Measurements from ENCODE around the gene LDLRAD2. TPM values are rescaled to one million over a fixed set of nuclear protein-coding genes. Genes with fewer than 3 reads are reported as not detected.

Gene LDLRAD2
- total and polyA plus RNA-seq, 2 donors (not counting 1 experiment from before 2014, with no cell fraction given), result not detected

DNA sequence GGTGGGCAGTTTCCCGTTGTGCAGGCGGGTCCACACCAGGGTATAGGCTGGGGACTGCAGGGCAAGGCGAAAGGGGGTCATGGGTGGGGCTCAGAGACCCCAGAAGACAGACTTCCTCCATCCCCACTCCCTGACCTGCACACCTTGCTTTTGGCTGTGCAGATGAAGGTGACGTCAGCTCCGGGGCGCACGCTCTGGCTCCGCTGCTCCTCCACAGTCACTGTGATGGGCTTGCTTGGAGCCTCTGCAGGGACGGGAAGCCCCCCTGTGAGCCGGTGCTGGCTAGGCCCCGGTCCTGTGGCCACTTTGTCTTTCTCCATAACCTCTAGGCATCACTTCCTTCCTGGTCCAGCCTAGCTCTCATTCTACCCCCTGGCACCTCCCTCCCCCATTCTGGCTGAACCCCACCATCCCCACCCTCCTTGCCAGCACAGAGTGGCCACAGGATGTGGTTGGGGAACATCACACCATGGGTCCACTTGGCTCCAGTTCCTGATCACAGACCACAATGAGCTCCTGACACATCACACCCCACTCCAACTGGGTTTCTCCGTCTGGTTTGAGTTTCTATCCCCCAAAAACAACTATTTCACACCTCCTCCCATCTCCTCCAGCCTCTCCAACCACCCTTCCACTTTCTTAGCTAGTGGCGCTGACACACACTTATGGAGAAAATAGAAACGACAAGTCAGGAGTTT is 45.2 kb downstream of the LDLRAD2 start:
- Histone ChIP-seq H3K36me3 (ENCODE audit: control insufficient read depth, insufficient read depth, low read length) (peaks cover 51% of the 10 kb centered on the region), H3K4me2 (ENCODE audit: extremely low read depth, insufficient read depth, low read length) (no peak overlapping the region), H3K79me2 (ENCODE audit: control insufficient read depth, insufficient read depth, low read length) (no peaks in the 10 kb centered on the region), H3K27me3 (ENCODE audit: control insufficient read depth, insufficient read depth, low read length) (no peaks in the 10 kb centered on the region), H2AFZ (ENCODE audit: low read length) (no peak overlapping the region), H3K9me3 (ENCODE audit: control insufficient read depth, insufficient read depth, low read depth, low read length) (no peaks in the 10 kb centered on the region), H4K20me1 (ENCODE audit: control insufficient read depth, extremely low read depth, insufficient read depth, low read length) (no peaks in the 10 kb centered on the region), H3K9ac (ENCODE audit: insufficient read depth, low read length) (no peak overlapping the region), H3K4me3 (replicated peaks in 1 of 4; ENCODE audit: control extremely low read depth in 1 of 4, insufficient read depth in 1 of 4, low read depth in 3 of 4, low read length in 4 of 4) (no peak overlapping the region), H3K4me1 (ENCODE audit: control insufficient read depth, extremely low read depth, insufficient read depth, low read length) (peaks cover 12% of the 10 kb centered on the region), H3K27ac (ENCODE audit: insufficient read depth, low read length) (no peak overlapping the region)
- DNase-seq (ENCODE audit: low read depth in 2 of 2), result peak; percentile 12 to 59
- TF ChIP-seq, protein P1, sequence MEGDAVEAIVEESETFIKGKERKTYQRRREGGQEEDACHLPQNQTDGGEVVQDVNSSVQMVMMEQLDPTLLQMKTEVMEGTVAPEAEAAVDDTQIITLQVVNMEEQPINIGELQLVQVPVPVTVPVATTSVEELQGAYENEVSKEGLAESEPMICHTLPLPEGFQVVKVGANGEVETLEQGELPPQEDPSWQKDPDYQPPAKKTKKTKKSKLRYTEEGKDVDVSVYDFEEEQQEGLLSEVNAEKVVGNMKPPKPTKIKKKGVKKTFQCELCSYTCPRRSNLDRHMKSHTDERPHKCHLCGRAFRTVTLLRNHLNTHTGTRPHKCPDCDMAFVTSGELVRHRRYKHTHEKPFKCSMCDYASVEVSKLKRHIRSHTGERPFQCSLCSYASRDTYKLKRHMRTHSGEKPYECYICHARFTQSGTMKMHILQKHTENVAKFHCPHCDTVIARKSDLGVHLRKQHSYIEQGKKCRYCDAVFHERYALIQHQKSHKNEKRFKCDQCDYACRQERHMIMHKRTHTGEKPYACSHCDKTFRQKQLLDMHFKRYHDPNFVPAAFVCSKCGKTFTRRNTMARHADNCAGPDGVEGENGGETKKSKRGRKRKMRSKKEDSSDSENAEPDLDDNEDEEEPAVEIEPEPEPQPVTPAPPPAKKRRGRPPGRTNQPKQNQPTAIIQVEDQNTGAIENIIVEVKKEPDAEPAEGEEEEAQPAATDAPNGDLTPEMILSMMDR (conservative IDR thresholded peaks at IDR 0.05 in 1 of 2, IDR thresholded peaks at IDR 0.05 in 1 of 2; ENCODE audit: low read depth in 1 of 2, low read length in 2 of 2), result no peak
- TF ChIP-seq EZH2 (IDR thresholded peaks at IDR 0.05; ENCODE audit: low read length, missing control alignments), result no peak

DNA sequence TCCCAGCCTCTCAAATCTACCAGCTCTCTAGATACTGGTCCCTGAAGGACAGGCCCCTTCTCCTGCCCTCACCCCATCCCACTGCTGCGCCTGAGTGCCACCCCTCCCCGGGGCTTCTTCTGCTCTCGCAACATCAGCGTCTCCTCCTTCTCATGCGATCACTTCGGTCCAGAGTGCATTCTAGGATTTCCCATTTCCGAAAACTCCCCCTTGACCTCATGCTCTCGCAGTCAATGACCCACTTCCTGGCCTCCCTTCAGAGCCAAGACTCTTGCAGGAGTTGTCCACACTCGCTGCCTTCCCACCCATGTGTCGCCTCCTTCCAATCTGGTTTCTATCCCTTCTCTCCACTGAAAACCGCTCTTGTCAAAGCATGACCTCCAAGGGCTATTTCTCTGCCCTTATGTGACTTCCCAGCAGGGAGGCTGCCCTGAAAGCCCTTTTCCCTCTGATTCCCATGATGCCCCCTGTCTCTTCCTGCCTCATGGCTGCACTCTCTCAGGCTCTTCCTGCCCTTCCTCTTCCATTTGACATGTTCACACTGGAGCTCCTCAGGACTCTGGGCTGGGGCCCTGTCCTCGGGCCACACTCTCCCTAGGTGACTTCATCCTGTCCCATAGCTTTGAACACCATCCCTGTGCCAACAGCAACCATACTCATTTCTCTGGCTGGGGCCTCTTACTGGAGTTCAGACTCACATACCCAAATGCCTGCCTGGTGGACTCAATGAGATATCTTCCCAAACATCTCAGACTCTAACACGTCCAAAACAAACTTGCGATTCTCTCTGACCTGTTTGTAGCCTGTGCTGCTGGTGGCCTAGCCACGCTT is 46.0 kb downstream of the LDLRAD2 start:
- H3K9ac ChIP-seq (ENCODE audit: insufficient read depth, low read length), result no peak overlapping the region
- no peak overlapping the region for H3K4me3 ChIP-seq (replicated peaks in 1 of 4; ENCODE audit: control extremely low read depth in 1 of 4, insufficient read depth in 1 of 4, low read depth in 3 of 4, low read length in 4 of 4)
- H3K79me2 ChIP-seq (ENCODE audit: control insufficient read depth, insufficient read depth, low read length), result no peaks in the 10 kb centered on the region
- TF ChIP-seq, protein P1 (conservative IDR thresholded peaks at IDR 0.05 in 1 of 2, IDR thresholded peaks at IDR 0.05 in 1 of 2; ENCODE audit: low read depth in 1 of 2, low read length in 2 of 2), result no peak
- no peak for TF ChIP-seq EZH2 (IDR thresholded peaks at IDR 0.05; ENCODE audit: low read length, missing control alignments)
- no peak overlapping the region for H3K4me2 ChIP-seq (ENCODE audit: extremely low read depth, insufficient read depth, low read length)
- peak overlapping the region; percentile 15 for H3K27ac ChIP-seq (ENCODE audit: insufficient read depth, low read length)
- H3K27me3 ChIP-seq (ENCODE audit: control insufficient read depth, insufficient read depth, low read length), result no peaks in the 10 kb centered on the region
- H2AFZ ChIP-seq (ENCODE audit: low read length), result no peak overlapping the region
- DNase-seq (ENCODE audit: low read depth in 2 of 2), result no peak
- H4K20me1 ChIP-seq (ENCODE audit: control insufficient read depth, extremely low read depth, insufficient read depth, low read length), result no peaks in the 10 kb centered on the region
- H3K36me3 ChIP-seq (ENCODE audit: control insufficient read depth, insufficient read depth, low read length), result peaks cover 45% of the 10 kb centered on the region
- no peaks in the 10 kb centered on the region for H3K9me3 ChIP-seq (ENCODE audit: control insufficient read depth, insufficient read depth, low read depth, low read length)
- H3K4me1 ChIP-seq (ENCODE audit: control insufficient read depth, extremely low read depth, insufficient read depth, low read length), result peaks cover 14% of the 10 kb centered on the region

DNA sequence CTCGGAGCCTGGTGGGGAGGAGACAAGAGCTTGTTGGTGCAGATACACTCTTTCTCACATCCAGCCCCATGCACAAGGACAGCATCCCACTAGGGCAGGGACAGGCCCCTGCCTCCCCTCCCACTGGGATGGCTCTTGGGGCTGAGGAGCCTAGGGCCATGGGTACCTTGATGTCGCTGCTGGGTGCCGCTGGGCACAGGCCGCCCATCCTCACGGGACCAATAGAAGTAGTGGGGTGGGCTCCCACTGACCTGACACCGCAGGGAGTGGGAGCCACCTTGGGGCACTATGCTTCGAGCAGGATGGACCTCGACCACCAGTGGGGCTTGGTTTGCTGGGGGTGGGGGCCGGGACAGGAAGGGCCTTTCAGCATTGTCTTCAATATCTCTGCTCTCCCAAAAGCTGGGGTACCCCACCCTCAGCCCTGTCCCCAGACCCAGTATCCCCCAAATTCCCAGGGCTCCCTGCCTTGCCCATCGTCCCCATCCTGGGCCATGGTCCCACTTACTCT is 47.7 kb downstream of the LDLRAD2 start:
- H3K9me3 ChIP-seq (ENCODE audit: control insufficient read depth, insufficient read depth, low read depth, low read length), result no peaks in the 10 kb centered on the region
- no peak overlapping the region for H3K4me2 ChIP-seq (ENCODE audit: extremely low read depth, insufficient read depth, low read length)
- no peak overlapping the region for H3K4me3 ChIP-seq (replicated peaks in 1 of 4; ENCODE audit: control extremely low read depth in 1 of 4, insufficient read depth in 1 of 4, low read depth in 3 of 4, low read length in 4 of 4)
- H3K4me1 ChIP-seq (ENCODE audit: control insufficient read depth, extremely low read depth, insufficient read depth, low read length), result peaks cover 14% of the 10 kb centered on the region
- H3K27me3 ChIP-seq (ENCODE audit: control insufficient read depth, insufficient read depth, low read length), result no peaks in the 10 kb centered on the region
- no peaks in the 10 kb centered on the region for H4K20me1 ChIP-seq (ENCODE audit: control insufficient read depth, extremely low read depth, insufficient read depth, low read length)
- no peaks in the 10 kb centered on the region for H3K79me2 ChIP-seq (ENCODE audit: control insufficient read depth, insufficient read depth, low read length)
- no peak overlapping the region for H3K9ac ChIP-seq (ENCODE audit: insufficient read depth, low read length)
- H3K27ac ChIP-seq (ENCODE audit: insufficient read depth, low read length), result no peak overlapping the region
- TF ChIP-seq, protein P1 (conservative IDR thresholded peaks at IDR 0.05 in 1 of 2, IDR thresholded peaks at IDR 0.05 in 1 of 2; ENCODE audit: low read depth in 1 of 2, low read length in 2 of 2), result no peak
- TF ChIP-seq EZH2 (IDR thresholded peaks at IDR 0.05; ENCODE audit: low read length, missing control alignments), result no peak
- DNase-seq (ENCODE audit: low read depth in 2 of 2), result no peak
- peaks cover 44% of the 10 kb centered on the region for H3K36me3 ChIP-seq (ENCODE audit: control insufficient read depth, insufficient read depth, low read length)
- no peak overlapping the region for H2AFZ ChIP-seq (ENCODE audit: low read length)

Measured in fibroblast of lung (primary cell).